Sigmoid colon (tissue), 7 donors: ENCODE measurements around the gene TMEM63B. TPM values are rescaled to one million over a fixed set of nuclear protein-coding genes. Genes with fewer than 3 reads are reported as not detected.
"Not testable (repeated sequence)": the region's sequence is repeated elsewhere in the genome, so short reads cannot be mapped to it uniquely, and the experiment has no call there.

Experiments
- DNase-seq: peaks from one replicate; pipeline ENCODE4 v3.0.0-alpha.2; 2019
- H3K27ac ChIP-seq, 4 donors: fragments of 200-600 bp; sonication (generic); one replicate each; pipeline ENCODE4 v1.5.1; 2016 to 2019; ENCODE audit warnings: mild to moderate bottlenecking in 1 of 4
- H3K27me3 ChIP-seq, 3 donors: fragments of 200-600 bp; sonication (generic); one replicate each; pipeline ENCODE4 v1.5.1; 2019; ENCODE audit warnings: mild to moderate bottlenecking in 1 of 3
- H3K36me3 ChIP-seq, 4 donors: fragments of 200-600 bp; sonication (generic); one replicate each; pipeline ENCODE4 v1.5.1; 2016 to 2019
- H3K4me1 ChIP-seq, 4 donors: fragments of 200-600 bp; sonication (generic); one replicate each; pipeline ENCODE4 v1.5.1; 2017 to 2019
- H3K4me3 ChIP-seq, 4 donors: fragments of 200-600 bp; sonication (generic); one replicate each; pipeline ENCODE4 v1.5.1; 2017 to 2019; ENCODE audit warnings: mild to moderate bottlenecking in 2 of 4, moderate library complexity in 1 of 4
- H3K9me3 ChIP-seq, 4 donors: fragments of 200-600 bp in 3 of 4; sonication (generic) in 3 of 4; one replicate each; pipeline versions ENCODE4 v1.5.1 to v1.6.1; 2013 to 2019
- CTCF ChIP-seq, 4 experiments: fragments of 450-650 bp in 3 of 4; fragments of 200-600 bp in 1 of 4; IDR thresholded peaks; one replicate each; pipeline ENCODE4 v1.5.1; 2016 to 2019; ENCODE audit warnings: antibody characterized with exemption in 4 of 4, mild to moderate bottlenecking in 3 of 4, moderate library complexity in 2 of 4
- EP300 ChIP-seq, 4 donors: sonication (generic); formaldehyde crosslinking; IDR thresholded peaks; one replicate each; pipeline ENCODE4 v1.6.1; 2017; ENCODE audit warnings: antibody characterized with exemption in 4 of 4
- POLR2A ChIP-seq, 2 donors: fragments of 450-650 bp; IDR thresholded peaks; one replicate each; pipeline ENCODE4 v1.6.1; 2016; ENCODE audit warnings: antibody characterized with exemption in 2 of 2, mild to moderate bottlenecking in 2 of 2, moderate library complexity in 2 of 2
- POLR2AphosphoS5 ChIP-seq, 4 donors: sonication (generic); formaldehyde crosslinking; IDR thresholded peaks; one replicate each; pipeline ENCODE4 v1.6.1; 2017; ENCODE audit warnings: antibody characterized with exemption in 4 of 4
- WGBS, 2 donors: extraction: QIAGEN DNeasy Blood & Tissue Kit; methylation state at CpG; one replicate each; pipeline ENCODE4 v1.1.7; 2013; 5-methylcytosine and 5-hydroxymethylcytosine counted together
- intact Hi-C: fragments of 100-400 bp; cut with DNase I; formaldehyde crosslinking; loops from one replicate; pipeline ENCODE4 v1.15.1; 2023
- polyA plus RNA-seq, 3 donors: library from polyadenylated mRNA; stranded (reverse); fragments of 200-250 nt; gene quantifications; one replicate each; pipeline ENCODE4 v1.2.3, GENCODE V29; 2013
- total RNA-seq, 4 donors: library from RNA; depleted of rRNA; stranded (reverse); fragments of >200 nt; gene quantifications; one replicate each; pipeline ENCODE4 v1.1.0, GENCODE V29; 2016
- donor health status: healthy with polysubstance abuse.
- donor health status: Bipolar disorder and iron deficiency.
- donor health status: healthy.

The TMEM63B gene
- total and polyA plus RNA-seq, 7 donors, result 9.0 to 48.5 (median 14.6) TPM

GRCh38 chr6:44090465-44090864, 36.9 kb upstream of the TMEM63B start:
- H3K4me3 ChIP-seq, result no peak overlapping the region
- H3K36me3 ChIP-seq, result peaks cover 0 to 3% (median 0%) of the 10 kb centered on the region in 4 donors
- DNase-seq, result no peak
- intact Hi-C loops, result loop anchor here (10.0 kb wide), 2 partner anchors 144 to 244 kb away; no protein-coding TSS in a partner anchor
- no peaks in the 10 kb centered on the region for H3K9me3 ChIP-seq
- H3K4me1 ChIP-seq, result no peaks in the 10 kb centered on the region
- TF ChIP-seq POLR2AphosphoS5 (IDR thresholded peaks at IDR 0.05) (no peak), CTCF (IDR thresholded peaks at IDR 0.05) (no peak), POLR2A (IDR thresholded peaks at IDR 0.05) (no peak), EP300 (IDR thresholded peaks at IDR 0.05) (no peak)
- H3K27ac ChIP-seq, result no peak overlapping the region
- H3K27me3 ChIP-seq, result no peaks in the 10 kb centered on the region
- 92 to 95% methylated on average over 5 of the region's 5 CpGs for WGBS, 2 donors

- H3K36me3 ChIP-seq, H3K4me3 ChIP-seq, H3K27ac ChIP-seq, DNase-seq, H3K4me1 ChIP-seq, H3K9me3 ChIP-seq, H3K27me3 ChIP-seq: not testable (repeated sequence)
- 94 to 95% methylated on average over 3 of the region's 3 CpGs for WGBS, 2 donors
- intact Hi-C loops, result loop anchor here (10.0 kb wide), 2 partner anchors 143 to 243 kb away; no protein-coding TSS in a partner anchor
Measured at GRCh38 chr6:44091356-44091755, 36.0 kb upstream of the TMEM63B start.

GRCh38 chr6:44091981-44092884, 35.1 kb upstream of the TMEM63B start:
- no peaks in the 10 kb centered on the region for H3K4me1 ChIP-seq

GRCh38 chr6:44093066-44093465, 34.3 kb upstream of the TMEM63B start:
- Histone ChIP-seq H3K27me3 (no peaks in the 10 kb centered on the region), H3K4me1 (no peaks in the 10 kb centered on the region), H3K27ac (no peak overlapping the region), H3K36me3 (peaks cover 0 to 3% (median 0%) of the 10 kb centered on the region in 4 donors), H3K9me3 (no peaks in the 10 kb centered on the region), H3K4me3 (no peak overlapping the region)
- no peak for DNase-seq
- TF ChIP-seq CTCF (IDR thresholded peaks at IDR 0.05) (no peak), POLR2A (IDR thresholded peaks at IDR 0.05) (no peak), EP300 (IDR thresholded peaks at IDR 0.05) (no peak), POLR2AphosphoS5 (IDR thresholded peaks at IDR 0.05) (no peak)
- intact Hi-C loops, result loop anchor here (10.0 kb wide), 2 partner anchors 142 to 242 kb away; no protein-coding TSS in a partner anchor
- 91 to 93% methylated on average over 5 of the region's 5 CpGs for WGBS, 2 donors

More at GRCh38 chr6:44091981-44092884, 35.1 kb upstream of the TMEM63B start:
- no peak for DNase-seq
- WGBS, 2 donors, result 71 to 84% methylated on average over 7 of the region's 7 CpGs
- Histone ChIP-seq H3K36me3 (peaks cover 0 to 3% (median 0%) of the 10 kb centered on the region in 4 donors), H3K27ac (no peak overlapping the region), H3K27me3 (no peaks in the 10 kb centered on the region), H3K9me3 (no peaks in the 10 kb centered on the region), H3K4me3 (no peak overlapping the region)
- no peak for TF ChIP-seq CTCF (IDR thresholded peaks at IDR 0.05)
- no peak for TF ChIP-seq POLR2AphosphoS5 (IDR thresholded peaks at IDR 0.05)
- TF ChIP-seq POLR2A (IDR thresholded peaks at IDR 0.05), result no peak
- no peak for TF ChIP-seq EP300 (IDR thresholded peaks at IDR 0.05)
- intact Hi-C loops, result loop anchor here (10.0 kb wide), 2 partner anchors 143 to 243 kb away; no protein-coding TSS in a partner anchor

GRCh38 chr6:44093750-44094402, 33.5 kb upstream of the TMEM63B start:
- TF ChIP-seq EP300 (IDR thresholded peaks at IDR 0.05) (no peak), CTCF (IDR thresholded peaks at IDR 0.05) (no peak), POLR2AphosphoS5 (IDR thresholded peaks at IDR 0.05) (no peak)
- intact Hi-C loops, result loop anchor here (10.0 kb wide), 2 partner anchors 141 to 241 kb away; no protein-coding TSS in a partner anchor
- 70 to 90% methylated on average over 6 of the region's 6 CpGs for WGBS, 2 donors

More at GRCh38 chr6:44093750-44094402, 33.5 kb upstream of the TMEM63B start:
- Histone ChIP-seq H3K4me1 (no peaks in the 10 kb centered on the region), H3K27ac (no peak overlapping the region), H3K4me3 (no peak overlapping the region), H3K9me3 (no peaks in the 10 kb centered on the region), H3K36me3 (peaks cover 0 to 3% (median 0%) of the 10 kb centered on the region in 4 donors), H3K27me3 (no peaks in the 10 kb centered on the region)
- DNase-seq, result no peak
